Neural progenitor cell (in vitro differentiated cells): Measurements from ENCODE around the gene DZIP1. TPM values are rescaled to one million over a fixed set of nuclear protein-coding genes. Genes with fewer than 3 reads are reported as not detected.

Source experiments
- DNase-seq: peaks from one replicate; pipeline ENCODE4 v3.0.0-alpha.2; 2016; ENCODE audit warnings: low spot score
- H2AFZ ChIP-seq: fragments of 200-600 bp; sonication (generic); replicated peaks from 2 replicates; pipeline ENCODE4 v1.6.1; 2016; ENCODE audit warnings: antibody characterized with exemption
- H3F3A ChIP-seq: fragments of 200-600 bp; sonication (generic); 2 replicates; pipeline ENCODE4 v1.6.1; 2016; ENCODE audit warnings: antibody characterized with exemption, low read depth
- H3K27ac ChIP-seq: fragments of 200-600 bp; sonication (generic); 2 replicates; pipeline ENCODE4 v1.5.1; 2016; ENCODE audit warnings: mild to moderate bottlenecking
- H3K27me3 ChIP-seq: fragments of 200-600 bp; sonication (generic); 2 replicates; pipeline ENCODE4 v1.6.1; 2016; ENCODE audit warnings: mild to moderate bottlenecking, moderate library complexity
- H3K36me3 ChIP-seq: fragments of 200-600 bp; sonication (generic); 2 replicates; pipeline ENCODE4 v1.5.1; 2016
- H3K4me1 ChIP-seq: fragments of 200-600 bp; sonication (generic); 2 replicates; pipeline ENCODE4 v1.6.1; 2016; ENCODE audit warnings: mixed run types
- H3K4me2 ChIP-seq: fragments of 200-600 bp; sonication (generic); 2 replicates; pipeline ENCODE4 v1.6.1; 2016
- H3K4me3 ChIP-seq: fragments of 200-600 bp; sonication (generic); 2 replicates; pipeline ENCODE4 v1.5.1; 2016
- H3K79me2 ChIP-seq: fragments of 200-600 bp; sonication (generic); 2 replicates; pipeline ENCODE4 v1.6.1; 2016; ENCODE audit warnings: low read depth
- H3K9ac ChIP-seq: fragments of 200-600 bp; sonication (generic); 2 replicates; pipeline ENCODE4 v1.6.1; 2016
- H3K9me3 ChIP-seq: fragments of 200-600 bp; sonication (generic); 2 replicates; pipeline ENCODE4 v1.5.1; 2016; ENCODE audit warnings: low read depth
- H4K20me1 ChIP-seq: fragments of 200-600 bp; sonication (generic); 2 replicates; pipeline ENCODE4 v1.6.1; 2016; ENCODE audit warnings: low read depth
- H3K27ac Mint-ChIP-seq: 3 replicates; pipeline ENCODE4 v1.8.0; 2021; ENCODE audit warnings: mixed read lengths
- H3K27me3 Mint-ChIP-seq: 2 replicates; pipeline ENCODE4 v1.8.0; 2022; ENCODE audit warnings: low read depth, mild to moderate bottlenecking, inconsistent platforms, moderate library complexity, mixed read lengths; ENCODE audit not compliant: insufficient read depth
- H3K36me3 Mint-ChIP-seq: 3 replicates; pipeline ENCODE4 v1.8.0; 2021; ENCODE audit warnings: mixed read lengths
- H3K4me1 Mint-ChIP-seq: 3 replicates; pipeline ENCODE4 v1.8.0; 2021; ENCODE audit warnings: mixed read lengths
- H3K4me3 Mint-ChIP-seq: 3 replicates; pipeline ENCODE4 v1.8.0; 2021; ENCODE audit warnings: mild to moderate bottlenecking, moderate library complexity, mixed read lengths
- H3K9me3 Mint-ChIP-seq: 3 replicates; pipeline ENCODE4 v1.8.0; 2020; ENCODE audit warnings: mixed read lengths
- CTCF ChIP-seq: fragments of 200-600 bp; sonication (generic); IDR thresholded peaks from 2 replicates; pipeline ENCODE4 v1.5.1; 2017; ENCODE audit warnings: antibody characterized with exemption, mild to moderate bottlenecking
- EZH2 ChIP-seq: fragments of 200-600 bp; sonication (generic); IDR thresholded peaks from 2 replicates; pipeline ENCODE4 v1.6.1; 2017; ENCODE audit warnings: antibody characterized with exemption, mild to moderate bottlenecking, moderate library complexity
- EZH2phosphoT487 ChIP-seq: fragments of 200-600 bp; sonication (generic); IDR thresholded peaks from 2 replicates; pipeline ENCODE4 v1.6.1; 2017; ENCODE audit warnings: antibody characterized with exemption
- total RNA-seq: library from RNA; depleted of rRNA; stranded (reverse); fragments of >200 nt; gene quantifications from 2 replicates; pipeline ENCODE4 v1.2.3, GENCODE V29; 2015; ENCODE audit warnings: low replicate concordance

Gene DZIP1
- total RNA-seq, 1 donor from 2014 or later, result 70.4 TPM

GRCh38 chr13:95541308-95541707, 103.2 kb downstream of the DZIP1 start:
- Mint-ChIP-seq H3K27me3 (no peaks in the 10 kb centered on the region), H3K36me3 (no peaks in the 10 kb centered on the region), H3K4me3 (no peak overlapping the region), H3K27ac (no peak overlapping the region), H3K9me3 (no peaks in the 10 kb centered on the region), H3K4me1 (peaks cover 3% of the 10 kb centered on the region)
- Histone ChIP-seq H3F3A (peaks cover 3% of the 10 kb centered on the region), H4K20me1 (no peaks in the 10 kb centered on the region), H3K4me3 (no peak overlapping the region), H3K4me1 (peaks cover 16% of the 10 kb centered on the region), H3K4me2 (no peak overlapping the region), H3K36me3 (no peaks in the 10 kb centered on the region), H3K9me3 (no peaks in the 10 kb centered on the region), H3K27me3 (no peaks in the 10 kb centered on the region), H2AFZ (peak overlapping the region; percentile 89), H3K79me2 (no peaks in the 10 kb centered on the region), H3K27ac (no peak overlapping the region), H3K9ac (no peak overlapping the region)
- no peak for TF ChIP-seq EZH2
- TF ChIP-seq CTCF, result no peak
- TF ChIP-seq EZH2phosphoT487, result no peak
- DNase-seq, result no peak

DNA sequence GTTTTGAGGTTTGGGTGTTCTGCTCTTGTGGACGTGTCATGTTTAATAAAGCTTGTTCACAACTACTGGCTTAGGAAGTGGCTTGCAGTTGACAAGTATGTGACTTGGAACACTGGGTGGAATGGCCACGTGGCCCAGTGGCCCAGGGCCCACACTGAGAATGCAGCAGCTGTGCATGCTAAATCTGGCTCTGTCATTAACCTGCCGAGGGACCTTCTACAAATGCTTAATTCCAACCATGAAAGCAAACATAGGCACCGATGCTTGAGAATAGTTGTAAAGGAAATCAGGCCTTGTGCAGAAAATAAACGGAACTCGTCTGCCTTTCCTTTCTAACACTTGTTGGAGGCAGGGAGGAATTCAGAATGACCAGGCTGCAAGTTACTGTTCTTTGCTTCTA, 103.6 kb downstream of the DZIP1 start:
- DNase-seq, result no peak
- Histone ChIP-seq H2AFZ (peak overlapping the region; percentile 89), H3K79me2 (no peaks in the 10 kb centered on the region), H3K9ac (no peak overlapping the region), H3K4me1 (peaks cover 15% of the 10 kb centered on the region), H3K27ac (no peak overlapping the region), H3K4me2 (no peak overlapping the region), H3K9me3 (no peaks in the 10 kb centered on the region), H3K27me3 (no peaks in the 10 kb centered on the region), H3K36me3 (no peaks in the 10 kb centered on the region), H3K4me3 (no peak overlapping the region), H4K20me1 (no peaks in the 10 kb centered on the region), H3F3A (no peaks in the 10 kb centered on the region)
- Mint-ChIP-seq H3K27ac (no peak overlapping the region), H3K9me3 (no peaks in the 10 kb centered on the region), H3K27me3 (no peaks in the 10 kb centered on the region), H3K4me3 (no peak overlapping the region), H3K36me3 (no peaks in the 10 kb centered on the region), H3K4me1 (peaks cover 3% of the 10 kb centered on the region)
- TF ChIP-seq EZH2 (no peak), CTCF (no peak), EZH2phosphoT487 (no peak)

- Mint-ChIP-seq H3K27ac (no peak overlapping the region), H3K36me3 (no peaks in the 10 kb centered on the region), H3K9me3 (no peaks in the 10 kb centered on the region), H3K4me1 (peaks cover 3% of the 10 kb centered on the region), H3K4me3 (no peak overlapping the region), H3K27me3 (peaks cover 2% of the 10 kb centered on the region)
- DNase-seq, result no peak
- Histone ChIP-seq H4K20me1 (no peaks in the 10 kb centered on the region), H3K79me2 (no peaks in the 10 kb centered on the region), H3K27me3 (no peaks in the 10 kb centered on the region), H3K4me3 (no peak overlapping the region), H3K27ac (no peak overlapping the region), H3K9me3 (no peaks in the 10 kb centered on the region), H2AFZ (no peak overlapping the region), H3F3A (no peaks in the 10 kb centered on the region), H3K9ac (no peak overlapping the region), H3K4me2 (no peak overlapping the region), H3K36me3 (no peaks in the 10 kb centered on the region), H3K4me1 (peaks cover 33% of the 10 kb centered on the region)
- TF ChIP-seq EZH2 (no peak), EZH2phosphoT487 (no peak), CTCF (peak; percentile 50)
Measured at GRCh38 chr13:95536632-95537241, 107.8 kb downstream of the DZIP1 start.
